Stimulated activated CD8-positive, alpha-beta memory T cell treated with anti-CD3 and anti-CD28 coated beads, Interleukin-15, amount 100 ng/mL, for 1 hour (primary cell): ENCODE measurements around the gene HSPA1L.
A peak's percentile ranks its signal among the peaks of the same experiment; 100 is the strongest.
"Not testable (repeated sequence)": the region's sequence is repeated elsewhere in the genome, so short reads cannot be mapped to it uniquely, and the experiment has no call there.

Source experiments
- DNase-seq: peaks from one replicate; pipeline ENCODE4 v3.0.0-alpha.2; 2020; ENCODE audit warnings: low read depth

Gene HSPA1L

GRCh38 chr6:31815025-31815838, at the start of gene HSPA1L, which contains the start of gene HSPA1A:
TSS of gene HSPA1L (minus strand) at chr6:31815283. CDS start at chr6:31811972, 3,311 bp downstream.
TSS of gene HSPA1A (plus strand) at chr6:31815543. CDS start at chr6:31815757, 214 bp downstream.
- peak; percentile 52 for DNase-seq

GRCh38 chr6:31864818-31865204, 49.7 kb upstream of the HSPA1L start:
- DNase-seq, result no peak

- not testable (repeated sequence) for DNase-seq
Observed at GRCh38 chr6:31864123-31864562, 49.1 kb upstream of the HSPA1L start.

GRCh38 chr6:31862344-31863235, 47.5 kb upstream of the HSPA1L start, which contains the start of gene NEU1:
TSS of gene NEU1 (minus strand) at chr6:31862821. CDS start at chr6:31862776, 45 bp downstream.
- peak; percentile 96 for DNase-seq

- DNase-seq, result no peak
Observed at GRCh38 chr6:31861919-31862343, 46.8 kb upstream of the HSPA1L start.

- no peak for DNase-seq
Observed at GRCh38 chr6:31861150-31861549, 46.1 kb upstream of the HSPA1L start.

- DNase-seq, result no peak
Observed at GRCh38 chr6:31860349-31860748, 45.3 kb upstream of the HSPA1L start.

- no peak for DNase-seq
Observed at GRCh38 chr6:31859923-31860322, 44.8 kb upstream of the HSPA1L start.

- no peak for DNase-seq
Observed at GRCh38 chr6:31858707-31859106, 43.6 kb upstream of the HSPA1L start.

- not testable (repeated sequence) for DNase-seq
Observed at GRCh38 chr6:31857774-31858173, 42.7 kb upstream of the HSPA1L start.

- not testable (repeated sequence) for DNase-seq
Observed at GRCh38 chr6:31851980-31852718, 37.1 kb upstream of the HSPA1L start.

GRCh38 chr6:31851485-31851832, 36.4 kb upstream of the HSPA1L start:
- no peak for DNase-seq

- DNase-seq, result no peak
Observed at GRCh38 chr6:31850765-31851484, 35.8 kb upstream of the HSPA1L start.

- DNase-seq, result no peak
Observed at GRCh38 chr6:31847276-31847978, 32.3 kb upstream of the HSPA1L start.

GRCh38 chr6:31844507-31844906, 29.4 kb upstream of the HSPA1L start:
- DNase-seq, result no peak

- DNase-seq, result no peak
Observed at GRCh38 chr6:31842053-31842452, 27.0 kb upstream of the HSPA1L start.

- DNase-seq, result not testable (repeated sequence)
Observed at GRCh38 chr6:31839779-31840126, 24.7 kb upstream of the HSPA1L start.

GRCh38 chr6:31838968-31839367, 23.9 kb upstream of the HSPA1L start:
- DNase-seq, result no peak

- DNase-seq, result not testable (repeated sequence)
Observed at GRCh38 chr6:31838114-31838553, 23.1 kb upstream of the HSPA1L start.

GRCh38 chr6:31837369-31838113, 22.5 kb upstream of the HSPA1L start:
- no peak for DNase-seq
